Measurements from ENCODE around the gene C12orf76.
"Not testable (repeated sequence)": the region's sequence is repeated elsewhere in the genome, so short reads cannot be mapped to it uniquely, and the experiment has no call there.

The C12orf76 gene

GRCh38 chr12:110048242-110049027 lies at the start of gene C12orf76:
TSS of gene C12orf76 (minus strand) at chr12:110048522. CDS start at chr12:110048495, 27 bp downstream.
- DNase-seq = peak; percentile 33

- DNase-seq = no peak
Measured at GRCh38 chr12:110093631-110094311, 45.4 kb upstream of the C12orf76 start.

GRCh38 chr12:110091136-110091711 lies 42.9 kb upstream of the C12orf76 start:
- no peak for DNase-seq

- no peak for DNase-seq
Measured at GRCh38 chr12:110090266-110091135, 42.2 kb upstream of the C12orf76 start.

- no peak for DNase-seq
Measured at GRCh38 chr12:110088936-110089335, 40.6 kb upstream of the C12orf76 start.

- not testable (repeated sequence) for DNase-seq
Measured at GRCh38 chr12:110088216-110088615, 39.9 kb upstream of the C12orf76 start.

GRCh38 chr12:110084314-110085015 lies 36.1 kb upstream of the C12orf76 start:
- no peak for DNase-seq

GRCh38 chr12:110080410-110080809 lies 32.1 kb upstream of the C12orf76 start:
- DNase-seq = no peak

GRCh38 chr12:110079477-110080400 lies 31.4 kb upstream of the C12orf76 start:
- DNase-seq = no peak

GRCh38 chr12:110077800-110078199 lies 29.5 kb upstream of the C12orf76 start:
- no peak for DNase-seq

- no peak for DNase-seq
Measured at GRCh38 chr12:110075880-110076279, 27.6 kb upstream of the C12orf76 start.

- no peak for DNase-seq
Measured at GRCh38 chr12:110074089-110074488, 25.8 kb upstream of the C12orf76 start.

- no peak for DNase-seq
Measured at GRCh38 chr12:110073049-110073831, 24.9 kb upstream of the C12orf76 start.

- DNase-seq = not testable (repeated sequence)
Measured at GRCh38 chr12:110072636-110073035, 24.3 kb upstream of the C12orf76 start.

- DNase-seq = no peak
Measured at GRCh38 chr12:110071967-110072366, 23.6 kb upstream of the C12orf76 start.

- no peak for DNase-seq
Measured at GRCh38 chr12:110071504-110071903, 23.2 kb upstream of the C12orf76 start.

- DNase-seq = no peak
Measured at GRCh38 chr12:110068654-110069053, 20.3 kb upstream of the C12orf76 start.

- not testable (repeated sequence) for DNase-seq
Measured at GRCh38 chr12:110068115-110068514, 19.8 kb upstream of the C12orf76 start.

- no peak for DNase-seq
Measured at GRCh38 chr12:110067531-110067930, 19.2 kb upstream of the C12orf76 start.

GRCh38 chr12:110065540-110065939 lies 17.2 kb upstream of the C12orf76 start:
- DNase-seq = no peak
